ENCODE measurements around the gene WDR3.

DNA sequence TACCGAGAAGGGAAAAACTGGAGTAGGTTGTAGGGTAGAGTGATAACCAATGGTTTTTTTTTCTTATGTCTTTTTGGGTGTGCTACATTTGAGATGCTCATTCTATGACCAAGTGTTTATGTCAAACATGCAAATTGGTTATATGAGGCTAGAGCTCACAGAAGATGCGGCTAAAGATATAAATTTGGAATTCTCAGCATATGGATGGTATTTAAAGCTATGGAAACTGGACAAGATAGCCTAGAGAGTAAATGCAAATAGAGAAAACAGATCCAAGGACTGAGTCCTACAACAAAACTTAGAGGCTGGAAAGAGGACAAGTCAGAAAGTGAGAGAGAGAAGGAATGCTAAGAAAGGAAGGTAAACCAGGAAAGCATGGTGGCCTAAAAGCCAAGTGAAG, 7.5 kb upstream of the WDR3 start:
- TF ChIP-seq, protein P1, sequence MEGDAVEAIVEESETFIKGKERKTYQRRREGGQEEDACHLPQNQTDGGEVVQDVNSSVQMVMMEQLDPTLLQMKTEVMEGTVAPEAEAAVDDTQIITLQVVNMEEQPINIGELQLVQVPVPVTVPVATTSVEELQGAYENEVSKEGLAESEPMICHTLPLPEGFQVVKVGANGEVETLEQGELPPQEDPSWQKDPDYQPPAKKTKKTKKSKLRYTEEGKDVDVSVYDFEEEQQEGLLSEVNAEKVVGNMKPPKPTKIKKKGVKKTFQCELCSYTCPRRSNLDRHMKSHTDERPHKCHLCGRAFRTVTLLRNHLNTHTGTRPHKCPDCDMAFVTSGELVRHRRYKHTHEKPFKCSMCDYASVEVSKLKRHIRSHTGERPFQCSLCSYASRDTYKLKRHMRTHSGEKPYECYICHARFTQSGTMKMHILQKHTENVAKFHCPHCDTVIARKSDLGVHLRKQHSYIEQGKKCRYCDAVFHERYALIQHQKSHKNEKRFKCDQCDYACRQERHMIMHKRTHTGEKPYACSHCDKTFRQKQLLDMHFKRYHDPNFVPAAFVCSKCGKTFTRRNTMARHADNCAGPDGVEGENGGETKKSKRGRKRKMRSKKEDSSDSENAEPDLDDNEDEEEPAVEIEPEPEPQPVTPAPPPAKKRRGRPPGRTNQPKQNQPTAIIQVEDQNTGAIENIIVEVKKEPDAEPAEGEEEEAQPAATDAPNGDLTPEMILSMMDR (IDR thresholded peaks at IDR 0.05; ENCODE audit: borderline replicate concordance, extremely low read depth, low read length, poor library complexity, severe bottlenecking), result no peak
- TF ChIP-seq EZH2 (IDR thresholded peaks at IDR 0.05; ENCODE audit: borderline replicate concordance, low read depth, low read length, severe bottlenecking), result no peak

Measured in DND-41 (cell line).